Spleen (tissue), 7 donors: ENCODE measurements around the gene SIMC1.
A peak's percentile ranks its signal among the peaks of the same experiment; 100 is the strongest.
"Not testable (repeated sequence)": the region's sequence is repeated elsewhere in the genome, so short reads cannot be mapped to it uniquely, and the experiment has no call there.

ENCODE experiments used
- CTCF ChIP-seq, 11 experiments: fragments of 200-600 bp in 7 of 11; fragments of 450-650 bp in 4 of 11; sonication (generic) in 4 of 11; IDR thresholded peaks in 8 of 11; conservative IDR thresholded peaks in 3 of 11; 1 replicate in 7 of 11; 2 replicates in 4 of 11; pipeline versions ENCODE4 v1.4.0 to v1.8.0; 2016 to 2021; ENCODE audit warnings: antibody characterized with exemption in 11 of 11, inconsistent platforms in 4 of 11, mild to moderate bottlenecking in 1 of 11
- POLR2AphosphoS5 ChIP-seq, 3 donors: sonication (generic); formaldehyde crosslinking; IDR thresholded peaks; one replicate each; pipeline ENCODE4 v1.5.1; 2017; ENCODE audit warnings: antibody characterized with exemption in 3 of 3
- donor health status: DM: no; HTN: no; CAD: no; lungs with moderate emphysema.
- donor health status: DM: no; HTN: no; CAD: no.
- donor health status: DM: no; HTN: no; CAD: no.

- not testable (repeated sequence) for TF ChIP-seq CTCF (IDR thresholded peaks at IDR 0.05 in 8 of 11, conservative IDR thresholded peaks at IDR 0.05 in 3 of 11)
- TF ChIP-seq POLR2AphosphoS5 (IDR thresholded peaks at IDR 0.05): peak in 1 of 3 donors; percentile 46
These were observed 21.8 kb upstream of the SIMC1 start for GRCh38 chr5:176216393-176216916.
